HepG2 (cell line): ENCODE measurements around the gene ARHGAP26. TPM values are rescaled to one million over a fixed set of nuclear protein-coding genes. Genes with fewer than 3 reads are reported as not detected.
A peak's percentile ranks its signal among the peaks of the same experiment; 100 is the strongest.

ENCODE experiments used
- PAXIP1 ChIP-seq: sonication (generic); formaldehyde crosslinking; conservative IDR thresholded peaks from 2 replicates; pipeline ENCODE4 v1.4.0; 2020; ENCODE audit warnings: mild to moderate bottlenecking, missing genetic modification reagents, moderate library complexity
- ZBED4 ChIP-seq: sonication (generic); formaldehyde crosslinking; IDR thresholded peaks from 2 replicates; pipeline ENCODE4 v1.4.0; 2020; ENCODE audit warnings: missing genetic modification reagents, borderline replicate concordance
- ZNF207 ChIP-seq: fragments of 450-650 bp; IDR thresholded peaks from 2 replicates; pipeline ENCODE4 v1.6.1; 2016; ENCODE audit warnings: antibody characterized with exemption, borderline replicate concordance
- ZNF264 ChIP-seq: sonication (generic); formaldehyde crosslinking; IDR thresholded peaks from 2 replicates; pipeline ENCODE4 v1.4.0; 2020; ENCODE audit warnings: missing genetic modification reagents
- ZSCAN21 ChIP-seq: sonication (generic); formaldehyde crosslinking; IDR thresholded peaks from 2 replicates; pipeline ENCODE4 v1.8.0; 2022; ENCODE audit warnings: mild to moderate bottlenecking, missing genetic modification reagents, moderate library complexity, borderline replicate concordance
- polyA plus RNA-seq, 8 experiments: library from polyadenylated mRNA; depleted of rRNA in 3 of 8; stranded (reverse) in 7 of 8; unstranded in 1 of 8; fragments of >200 nt; fragmentation: Illumina TruSeq in 4 of 8; extraction: Trizol in 4 of 8; gene quantifications; 2 replicates each; pipeline versions ENCODE4 v1.2.1 to v1.2.3, GENCODE V29; 2011 to 2016; ENCODE audit warnings: low read depth in 4 of 8, missing spikeins in 1 of 8, mixed read lengths in 1 of 8; ENCODE audit not compliant: insufficient read depth in 1 of 8
- total RNA-seq, 5 experiments: library from RNA; depleted of rRNA; stranded (reverse); fragments of >200 nt; fragmentation: Illumina TruSeq; extraction: Trizol; gene quantifications; 2 replicates each; pipeline ENCODE4 v1.2.3, GENCODE V29; 2016; ENCODE audit warnings: low read depth in 1 of 5

The ARHGAP26 gene
- total and polyA plus RNA-seq, 2 of the 13 experiments (the other 11 are each of a cell fraction or from before 2014, with no cell fraction given) = 9.6 to 18.2 TPM

DNA sequence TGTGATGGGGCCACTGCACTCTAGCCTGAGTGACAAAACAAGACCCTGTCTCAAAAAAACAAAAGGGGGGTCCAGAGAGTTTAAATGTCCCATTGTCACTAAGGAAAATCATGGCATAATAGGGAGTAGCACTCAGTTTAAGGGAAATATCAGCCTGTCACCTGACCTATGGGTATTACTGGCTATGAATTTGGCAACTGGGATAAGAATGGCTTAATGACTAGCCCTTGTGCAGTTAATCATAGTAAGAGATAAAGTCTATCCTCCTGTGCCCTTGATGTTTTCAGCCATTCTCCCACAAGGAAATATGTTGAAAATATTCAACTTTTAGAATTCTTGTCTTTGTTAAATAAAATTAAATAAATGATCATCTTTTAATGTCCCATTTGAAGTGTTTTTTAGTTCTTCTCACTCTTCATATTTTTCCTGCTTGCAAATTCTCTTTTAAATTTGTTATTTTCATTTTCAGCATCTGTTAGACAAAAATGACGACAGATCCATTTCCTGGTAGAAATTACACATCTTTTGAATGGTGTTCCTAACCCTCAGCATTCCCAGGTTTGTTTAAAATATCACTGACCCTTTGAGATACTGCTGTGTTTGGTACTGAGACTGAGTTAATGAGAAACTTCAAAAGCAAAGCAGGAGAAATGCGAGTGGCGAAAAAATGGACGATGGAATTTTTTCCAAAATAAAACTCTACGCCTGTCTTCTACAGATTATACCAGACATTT is 191.4 kb downstream of the ARHGAP26 start (continued):
- TF ChIP-seq PAXIP1 (peak; percentile 70), ZNF207 (no peak), ZBED4 (no peak), ZNF264 (CRISPR knock-in tag) (no peak), ZSCAN21 (CRISPR knock-in tag) (peak; percentile 42; the same call in 1 of the 2 replicates)
